ENCODE results near the gene FHIT. TPM values are rescaled to one million over a fixed set of nuclear protein-coding genes. Genes with fewer than 3 reads are reported as not detected.

The FHIT gene
- total RNA-seq, 4 donors from 2014 or later: 1.6 to 12.9 (median 7.8) TPM

GRCh38 chr3:59957150-59957549 is 1294.1 kb downstream of the FHIT start:
- Histone ChIP-seq H3K9me3 (peaks cover 0 to 9% (median 0%) of the 10 kb centered on the region in 4 donors), H3K4me3 (no peak overlapping the region), H3K27ac (no peak overlapping the region), H3K4me1 (no peaks in the 10 kb centered on the region), H3K36me3 (no peaks in the 10 kb centered on the region), H3K27me3 (no peaks in the 10 kb centered on the region)
- WGBS, 2 donors: 57 to 63% methylated on average over 2 of the region's 2 CpGs
- DNase-seq (ENCODE audit: low spot score in 2 of 2): no peak
- TF ChIP-seq POLR2A (IDR thresholded peaks at IDR 0.05) (no peak), CTCF (IDR thresholded peaks at IDR 0.05) (no peak), EP300 (IDR thresholded peaks at IDR 0.05) (no peak)

- 90 to 93% methylated on average over 7 of the region's 7 CpGs for WGBS, 2 donors
- no peak for DNase-seq (ENCODE audit: low spot score in 2 of 2)
- Histone ChIP-seq H3K9me3 (no peaks in the 10 kb centered on the region), H3K36me3 (no peaks in the 10 kb centered on the region), H3K4me1 (no peaks in the 10 kb centered on the region), H3K27me3 (no peaks in the 10 kb centered on the region), H3K4me3 (no peak overlapping the region), H3K27ac (no peak overlapping the region)
- TF ChIP-seq POLR2A (IDR thresholded peaks at IDR 0.05): no peak
- TF ChIP-seq EP300 (IDR thresholded peaks at IDR 0.05): no peak
- no peak for TF ChIP-seq CTCF (IDR thresholded peaks at IDR 0.05)
These were observed 1298.1 kb downstream of the FHIT start for GRCh38 chr3:59953104-59953503.

- no peak for DNase-seq (ENCODE audit: low spot score in 2 of 2)
- Histone ChIP-seq H3K4me3 (no peak overlapping the region), H3K27me3 (no peaks in the 10 kb centered on the region), H3K4me1 (no peaks in the 10 kb centered on the region), H3K9me3 (no peaks in the 10 kb centered on the region), H3K27ac (no peak overlapping the region), H3K36me3 (no peaks in the 10 kb centered on the region)
- WGBS, 2 donors: 70 to 72% methylated on average over 5 of the region's 5 CpGs
- TF ChIP-seq EP300 (IDR thresholded peaks at IDR 0.05) (no peak), CTCF (IDR thresholded peaks at IDR 0.05) (no peak), POLR2A (IDR thresholded peaks at IDR 0.05) (no peak)
These were observed 1301.9 kb downstream of the FHIT start for GRCh38 chr3:59949311-59949710.

GRCh38 chr3:59946401-59946800 is 1304.9 kb downstream of the FHIT start:
- WGBS, 2 donors: 64 to 69% methylated on average over 1 of the region's 1 CpG

GRCh38 chr3:59940718-59941117 is 1310.5 kb downstream of the FHIT start:
- no peaks in the 10 kb centered on the region for H3K36me3 ChIP-seq
- no peak for TF ChIP-seq CTCF (IDR thresholded peaks at IDR 0.05)
- TF ChIP-seq EP300 (IDR thresholded peaks at IDR 0.05): no peak
- no peak for TF ChIP-seq POLR2A (IDR thresholded peaks at IDR 0.05)
- H3K4me3 ChIP-seq: no peak overlapping the region
- H3K27me3 ChIP-seq: no peaks in the 10 kb centered on the region
- no peaks in the 10 kb centered on the region for H3K9me3 ChIP-seq
- no peak for DNase-seq (ENCODE audit: low spot score in 2 of 2)
- H3K27ac ChIP-seq: no peak overlapping the region
- no peaks in the 10 kb centered on the region for H3K4me1 ChIP-seq
- 80 to 84% methylated on average over 3 of the region's 3 CpGs for WGBS, 2 donors

More at GRCh38 chr3:59946401-59946800, 1304.9 kb downstream of the FHIT start:
- H3K4me1 ChIP-seq: no peaks in the 10 kb centered on the region
- H3K9me3 ChIP-seq: no peaks in the 10 kb centered on the region
- no peaks in the 10 kb centered on the region for H3K27me3 ChIP-seq
- DNase-seq (ENCODE audit: low spot score in 2 of 2): no peak
- no peak for TF ChIP-seq POLR2A (IDR thresholded peaks at IDR 0.05)
- TF ChIP-seq EP300 (IDR thresholded peaks at IDR 0.05): no peak
- no peak for TF ChIP-seq CTCF (IDR thresholded peaks at IDR 0.05)
- H3K36me3 ChIP-seq: no peaks in the 10 kb centered on the region
- no peak overlapping the region for H3K4me3 ChIP-seq
- H3K27ac ChIP-seq: no peak overlapping the region
